GM21786 (cell line): ENCODE measurements around the gene MAPKBP1.

Experiments used
- ATAC-seq: cut with Tn5 transposase; IDR thresholded peaks from one replicate; pipeline ENCODE4 v1.9.1; 2021; ENCODE audit not compliant: unreplicated experiment

The MAPKBP1 gene

DNA sequence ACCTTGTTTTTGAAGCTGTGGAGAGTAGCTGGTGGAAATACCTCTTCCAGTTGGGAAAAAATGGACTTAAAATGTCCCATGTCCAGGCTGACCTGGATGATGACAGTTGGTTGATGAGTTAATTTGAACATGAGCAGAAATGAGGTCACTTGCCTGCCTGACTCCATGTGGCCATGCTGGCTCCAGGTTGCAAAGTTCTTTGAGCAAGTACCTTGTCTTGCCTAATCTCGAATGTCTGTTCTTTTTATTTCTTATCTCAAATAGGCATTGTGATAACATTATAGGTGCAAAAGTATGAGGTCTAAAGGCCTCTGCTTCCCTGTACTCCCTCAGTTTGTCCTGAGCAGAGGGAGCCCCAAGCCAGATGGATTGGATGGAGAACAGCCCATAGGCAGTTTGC is 9.0 kb downstream of the MAPKBP1 start:
- no peak for ATAC-seq

DNA sequence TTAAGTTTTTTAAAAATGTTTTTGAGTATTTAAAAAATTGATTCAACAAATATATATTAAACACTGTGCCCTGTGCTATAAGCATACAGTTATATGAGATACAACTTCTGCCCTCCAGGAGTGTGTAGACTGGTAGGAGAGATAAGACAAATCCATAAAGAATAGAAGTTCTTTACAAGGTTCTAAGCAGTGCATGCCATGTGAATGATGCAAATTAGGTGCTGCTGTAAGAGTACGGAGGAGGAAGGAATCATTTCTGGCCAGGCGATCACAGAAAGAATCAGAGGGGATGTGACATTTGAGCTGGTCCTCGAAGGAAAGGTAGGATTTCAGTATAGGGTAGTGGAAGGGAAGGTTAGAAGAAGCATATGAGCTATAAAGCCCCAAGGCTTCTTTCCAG is 14.0 kb downstream of the MAPKBP1 start:
- ATAC-seq, result no peak

- ATAC-seq, result no peak
These were observed 15.0 kb downstream of the MAPKBP1 start for GRCh38 chr15:41789236-41789635.

- no peak for ATAC-seq
These were observed 15.4 kb downstream of the MAPKBP1 start for GRCh38 chr15:41789662-41790061.

- ATAC-seq, result no peak
These were observed 15.9 kb downstream of the MAPKBP1 start for GRCh38 chr15:41790169-41790568.

GRCh38 chr15:41790756-41791546 is 16.7 kb downstream of the MAPKBP1 start:
- ATAC-seq, result no peak

DNA sequence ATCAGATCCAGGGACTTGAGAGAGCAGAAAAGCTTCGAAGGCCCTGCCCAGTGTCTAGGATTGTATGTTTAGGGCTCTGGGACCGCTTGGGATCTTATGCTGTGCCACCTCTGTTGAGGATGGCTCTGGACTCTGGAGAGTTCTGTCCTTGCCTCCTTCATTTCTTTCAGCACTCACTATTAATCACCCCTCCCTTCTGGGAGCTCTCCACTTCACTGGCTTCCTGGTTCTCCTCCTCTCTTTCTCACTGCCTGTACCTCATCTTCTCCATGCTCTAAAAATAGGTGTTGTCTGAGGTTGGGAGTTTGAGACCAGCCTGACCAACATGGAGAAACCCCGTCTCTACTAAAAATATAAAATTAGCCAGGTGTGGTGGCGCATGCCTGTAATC is 17.3 kb downstream of the MAPKBP1 start:
- ATAC-seq, result no peak

DNA sequence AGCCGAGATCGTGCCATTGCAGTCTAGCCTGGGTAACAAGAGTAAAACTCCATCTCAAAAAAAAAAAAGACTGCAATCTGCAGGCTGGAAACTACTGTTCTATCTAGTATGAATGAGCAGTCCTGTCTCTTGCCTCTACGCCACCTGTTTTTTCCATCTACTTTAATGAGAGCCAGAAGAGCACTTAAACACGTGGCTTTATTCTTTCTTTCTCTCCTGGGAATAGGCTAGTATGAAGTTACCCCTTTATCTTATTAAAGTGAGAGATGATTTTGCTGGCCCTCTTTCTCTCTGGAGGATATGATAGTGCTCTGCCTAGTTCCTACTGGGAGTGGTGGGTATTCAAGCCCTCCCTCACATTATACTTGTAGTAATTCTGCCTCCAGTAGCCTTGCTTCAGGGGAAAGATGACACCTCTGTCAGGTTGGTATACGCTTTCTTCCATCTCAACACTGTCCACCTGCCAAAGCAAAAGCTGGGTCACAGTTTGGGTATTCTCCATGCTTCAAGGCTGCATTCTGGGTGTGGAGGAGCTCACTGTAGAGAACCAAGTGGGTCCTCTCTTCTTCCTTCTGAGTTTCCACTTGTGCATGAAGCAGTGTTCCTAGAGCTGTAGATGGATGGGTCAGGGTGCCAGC is 17.8 kb downstream of the MAPKBP1 start:
- no peak for ATAC-seq

- no peak for ATAC-seq
These were observed 19.8 kb downstream of the MAPKBP1 start for GRCh38 chr15:41794081-41794480.

- no peak for ATAC-seq
These were observed 21.9 kb downstream of the MAPKBP1 start for GRCh38 chr15:41795996-41796856.

GRCh38 chr15:41797201-41797944 is 23.1 kb downstream of the MAPKBP1 start:
- ATAC-seq, result no peak

- ATAC-seq, result no peak
These were observed 24.6 kb downstream of the MAPKBP1 start for GRCh38 chr15:41798607-41799487.

DNA sequence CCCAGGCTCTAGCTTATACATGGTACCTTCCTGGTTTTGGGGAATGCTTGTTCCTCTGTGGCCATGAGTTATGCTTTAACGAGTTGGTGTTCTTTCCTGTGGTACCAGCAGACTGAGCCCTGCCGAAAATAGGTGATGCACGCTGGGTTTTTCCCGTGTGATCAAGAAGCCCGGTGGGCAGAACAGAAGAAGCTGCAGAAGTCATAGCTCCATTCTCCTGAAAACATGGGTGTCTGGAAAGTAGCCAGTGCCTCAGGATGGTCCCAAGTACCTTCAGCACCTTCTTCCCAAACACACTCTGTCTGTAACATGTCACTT is 25.2 kb downstream of the MAPKBP1 start:
- no peak for ATAC-seq

GRCh38 chr15:41801185-41801584 is 26.9 kb downstream of the MAPKBP1 start:
- no peak for ATAC-seq

GRCh38 chr15:41801850-41802455 is 27.7 kb downstream of the MAPKBP1 start:
- no peak for ATAC-seq

DNA sequence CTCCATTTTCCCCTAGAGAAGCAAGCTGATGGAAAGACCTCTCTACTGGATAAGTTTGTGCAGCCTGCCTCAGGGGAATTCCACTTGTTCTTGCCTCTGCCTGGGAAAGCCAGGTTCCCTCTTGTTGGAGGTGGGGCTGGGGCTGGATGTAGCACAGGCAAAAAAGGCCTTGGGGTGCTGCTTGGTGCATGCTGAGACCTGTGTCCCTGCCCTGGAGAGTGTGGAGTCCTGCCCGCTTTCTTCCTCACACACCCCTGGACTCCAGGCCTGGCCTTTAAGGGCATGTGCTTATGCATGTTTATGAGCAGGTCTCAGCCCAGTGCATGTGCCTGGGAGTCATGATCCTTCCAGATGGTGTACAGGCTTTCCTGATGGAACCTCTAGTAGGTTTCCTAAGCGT is 30.1 kb downstream of the MAPKBP1 start:
- no peak for ATAC-seq

GRCh38 chr15:41804916-41805666 is 30.8 kb downstream of the MAPKBP1 start:
- no peak for ATAC-seq

DNA sequence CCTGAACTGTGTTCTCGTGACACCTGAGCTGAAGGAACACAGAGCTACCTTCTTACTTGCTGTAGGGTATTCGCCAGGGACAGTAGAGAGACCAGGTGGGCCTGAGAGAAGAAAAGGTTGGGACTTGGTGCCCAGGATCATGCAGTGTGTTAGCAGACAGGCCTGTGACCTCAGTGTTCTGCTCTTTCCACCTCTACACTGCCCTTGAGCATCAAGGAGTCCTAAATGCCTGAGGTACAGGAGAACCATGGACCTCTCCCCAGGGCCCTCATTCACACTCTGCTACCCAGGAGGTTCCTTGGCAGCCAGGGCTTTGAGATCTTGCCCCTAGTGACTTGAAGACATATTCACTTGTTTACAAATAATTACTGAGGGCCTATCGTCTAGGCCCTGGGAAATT is 31.4 kb downstream of the MAPKBP1 start:
- no peak for ATAC-seq
